Heart left ventricle (tissue), 13 donors: Measurements from ENCODE around the gene C18orf54.

Experiments
- CTCF ChIP-seq, 12 donors: fragments of 200-600 bp; sonication (generic) in 4 of 12; IDR thresholded peaks; one replicate each; pipeline versions ENCODE4 v1.5.0 to v1.8.0; 2018 to 2022; ENCODE audit warnings: antibody characterized with exemption in 12 of 12, mild to moderate bottlenecking in 5 of 12
- POLR2A ChIP-seq, 2 donors: fragments of 450-650 bp; IDR thresholded peaks; one replicate each; pipeline ENCODE4 v1.6.1; 2017; ENCODE audit warnings: antibody characterized with exemption in 2 of 2, mild to moderate bottlenecking in 2 of 2, moderate library complexity in 2 of 2
- donor health status: ischemic (EF 13 %, LVEDD 7.1; RV severe dilation, severe dysfunction).
- donor health status: DM: no; HTN: yes; CAD: no.
- donor health status: DM: no; HTN: no; CAD: no.
- donor health status: ischemic (EF 25% LVEDD 6.9; RV normal size, moderate dysfunction).
- donor health status: ischemic (EF 25% LVEDD 5.7; RV mildly dilated, moderate dysfunction).
- donor health status: ischemic (EF 35%, LVEDD 5.7; RV mildly dilated, moderate dysfunction).
- donor health status: nonischemic (EF 11% LVEDD 7.7; RV severe dilation, severe dysfunction).
- donor health status: DM: yes; HTN: yes; CAD: no.
- donor health status: PGD.
- donor health status: ischemic (EF 29% LVEDD 5.4; RV normal size, mild dysfunction).
- donor health status: nonischemic (EF 23%, LVEDD 6.1; RV moderate dilation, normal function).

GRCh38 chr18:54335638-54336173 lies 22.0 kb upstream of the C18orf54 start:
- no peak for TF ChIP-seq CTCF (IDR thresholded peaks at IDR 0.05)
- TF ChIP-seq POLR2A (IDR thresholded peaks at IDR 0.05) = no peak
